NCI-H187 treated with DMSO at 0.1 percent for 48 hours (cell line): ENCODE measurements around the gene TATDN3.
A peak's percentile ranks its signal among the peaks of the same experiment; 100 is the strongest.
"Not testable (repeated sequence)": the region's sequence is repeated elsewhere in the genome, so short reads cannot be mapped to it uniquely, and the experiment has no call there.

Experiments used
- DNase-seq: peaks from one replicate; lab custom pipeline; 2025; lab: John Stamatoyannopoulos, UW

Gene TATDN3, protein sequence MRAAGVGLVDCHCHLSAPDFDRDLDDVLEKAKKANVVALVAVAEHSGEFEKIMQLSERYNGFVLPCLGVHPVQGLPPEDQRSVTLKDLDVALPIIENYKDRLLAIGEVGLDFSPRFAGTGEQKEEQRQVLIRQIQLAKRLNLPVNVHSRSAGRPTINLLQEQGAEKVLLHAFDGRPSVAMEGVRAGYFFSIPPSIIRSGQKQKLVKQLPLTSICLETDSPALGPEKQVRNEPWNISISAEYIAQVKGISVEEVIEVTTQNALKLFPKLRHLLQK

GRCh38 chr1:212791676-212792395, at the start of gene TATDN3, which contains the start of gene NSL1:
TATDN3 (plus strand) TSS chr1:212791894; CDS start chr1:212791922, 28 bp downstream.
NSL1 (minus strand) TSS chr1:212791777; CDS start chr1:212791763, 14 bp downstream.
- peak; percentile 1 for DNase-seq

DNA sequence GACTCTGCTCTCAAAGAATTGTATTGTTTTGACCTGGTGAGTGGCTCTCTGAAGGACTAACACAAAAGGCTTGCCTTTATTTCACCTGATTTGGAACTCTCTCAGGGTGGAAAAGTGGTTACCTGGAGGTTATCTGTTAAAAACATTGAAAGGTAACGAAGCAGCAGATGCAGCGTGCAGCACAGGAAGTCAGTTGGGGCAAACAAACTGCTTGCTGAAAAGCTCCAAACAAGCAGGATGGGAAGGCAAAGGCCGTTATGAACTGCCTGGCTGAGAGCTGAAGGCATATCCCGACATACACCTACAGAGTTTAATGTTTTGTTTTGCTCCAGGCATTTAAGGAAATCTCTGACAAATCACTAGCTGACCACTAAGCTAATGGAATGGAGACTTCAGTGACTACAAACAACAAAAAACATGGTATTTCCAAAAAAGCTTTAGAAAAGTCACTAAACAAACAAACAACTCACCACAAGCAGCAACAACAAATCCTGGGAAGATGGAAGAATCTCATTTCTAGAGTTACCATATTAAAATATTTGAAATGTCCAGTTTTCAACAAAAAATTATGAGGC, 47.7 kb upstream of the TATDN3 start:
- DNase-seq: no peak

- no peak for DNase-seq
These were observed 46.4 kb upstream of the TATDN3 start for GRCh38 chr1:212745303-212745702.

DNA sequence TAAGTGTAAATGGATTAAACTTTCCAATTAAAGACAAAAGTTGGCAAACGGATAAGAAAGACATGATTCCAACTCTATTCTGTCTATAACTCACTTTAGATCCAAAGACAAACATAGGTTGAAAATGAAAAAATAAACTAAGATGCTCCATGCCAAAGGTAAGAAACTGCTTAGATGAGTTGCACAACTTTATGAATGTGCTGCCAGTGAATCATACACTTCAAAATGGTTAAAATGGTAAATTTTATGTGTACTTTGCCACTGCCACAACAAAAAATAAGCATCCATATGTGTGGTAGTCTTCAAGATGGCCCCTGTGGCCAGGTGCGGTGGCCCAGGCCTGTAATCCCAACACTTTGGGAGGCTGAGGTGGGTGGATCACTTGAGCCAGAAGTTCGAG, 45.1 kb upstream of the TATDN3 start:
- no peak for DNase-seq

GRCh38 chr1:212749821-212750535, 41.7 kb upstream of the TATDN3 start:
- DNase-seq: no peak

DNA sequence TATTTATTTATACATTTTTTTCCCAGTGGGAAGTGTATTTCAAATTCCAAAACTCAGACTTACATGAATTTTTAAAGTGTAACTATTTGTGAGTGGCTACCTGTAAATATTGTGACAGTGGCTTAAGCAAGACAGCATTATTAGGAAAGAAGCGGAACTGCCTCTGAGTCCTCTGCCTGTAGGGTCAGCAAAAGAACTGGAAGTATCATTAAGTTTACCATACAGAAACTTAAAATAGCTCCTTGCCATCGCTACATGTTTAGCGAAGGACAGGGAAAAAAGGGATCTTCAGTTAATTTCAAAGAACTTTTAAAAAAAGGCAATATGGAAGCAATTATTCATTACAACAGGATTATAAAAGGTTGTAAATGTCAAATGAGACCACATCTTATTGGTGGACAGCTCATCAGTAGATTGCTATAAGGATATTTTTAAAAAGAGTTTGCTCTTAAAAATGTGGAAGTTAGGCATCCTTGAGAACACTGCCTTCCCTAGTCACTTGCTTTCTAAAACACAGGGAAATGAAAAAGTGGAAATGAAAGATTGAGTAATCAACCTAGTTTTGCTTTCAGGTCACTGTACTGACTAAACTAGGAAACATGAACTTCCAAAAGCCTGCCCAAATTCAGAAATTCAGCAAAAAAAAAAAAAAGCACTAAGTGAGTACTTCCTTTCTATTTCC, 39.3 kb upstream of the TATDN3 start:
- no peak for DNase-seq

DNA sequence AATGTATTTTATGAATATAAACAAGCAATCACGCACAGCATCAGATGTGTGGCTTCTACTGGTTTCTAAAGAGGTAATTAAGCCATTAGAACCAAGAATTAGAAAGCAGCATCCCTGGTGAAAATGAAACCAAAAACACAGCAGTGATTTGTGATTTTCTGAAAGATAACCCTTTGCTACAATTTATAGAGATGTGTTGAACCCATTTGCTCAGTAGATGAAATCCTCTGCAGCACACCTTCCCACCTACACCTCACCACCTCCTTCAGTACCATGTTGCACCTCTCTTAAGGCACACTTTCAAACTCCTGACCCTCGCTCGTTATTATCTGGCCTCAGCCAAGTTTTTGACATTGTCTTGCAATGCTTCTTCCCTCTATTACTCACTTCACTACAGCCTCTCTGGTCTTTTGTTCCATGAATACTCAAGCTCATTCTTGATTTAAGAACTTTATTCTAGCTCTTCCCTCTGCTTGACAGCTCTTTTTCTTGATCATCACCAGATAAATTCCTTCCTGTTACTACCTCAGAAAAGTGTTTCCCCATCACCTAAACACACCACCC, 38.7 kb upstream of the TATDN3 start:
- DNase-seq: no peak

GRCh38 chr1:212753749-212754148, 37.9 kb upstream of the TATDN3 start:
- DNase-seq: no peak

- DNase-seq: no peak
These were observed 37.5 kb upstream of the TATDN3 start for GRCh38 chr1:212754193-212754592.

GRCh38 chr1:212754680-212755079, 37.0 kb upstream of the TATDN3 start:
- no peak for DNase-seq

GRCh38 chr1:212759683-212760082, 32.0 kb upstream of the TATDN3 start:
- no peak for DNase-seq

GRCh38 chr1:212760126-212760823, 31.4 kb upstream of the TATDN3 start:
- DNase-seq: no peak

DNA sequence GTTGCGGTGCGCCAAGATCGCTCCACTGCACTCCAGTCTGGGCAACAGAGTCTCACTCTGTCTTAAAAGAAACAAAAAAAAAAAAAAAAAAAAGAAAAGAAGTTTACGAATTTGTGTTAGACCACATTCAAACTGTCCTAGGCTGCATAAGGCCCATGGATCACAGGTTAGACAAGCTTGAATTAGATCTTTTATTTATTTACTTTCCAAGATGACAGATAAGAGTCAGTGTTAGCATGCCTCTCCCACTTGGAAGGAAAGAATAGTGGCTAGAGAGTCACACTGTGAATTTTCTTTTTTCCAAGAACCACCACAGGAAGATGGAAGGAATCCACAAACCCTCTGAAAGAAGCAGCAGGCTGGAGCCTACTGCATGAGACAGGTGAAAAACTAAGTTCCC, 29.5 kb upstream of the TATDN3 start:
- no peak for DNase-seq

DNA sequence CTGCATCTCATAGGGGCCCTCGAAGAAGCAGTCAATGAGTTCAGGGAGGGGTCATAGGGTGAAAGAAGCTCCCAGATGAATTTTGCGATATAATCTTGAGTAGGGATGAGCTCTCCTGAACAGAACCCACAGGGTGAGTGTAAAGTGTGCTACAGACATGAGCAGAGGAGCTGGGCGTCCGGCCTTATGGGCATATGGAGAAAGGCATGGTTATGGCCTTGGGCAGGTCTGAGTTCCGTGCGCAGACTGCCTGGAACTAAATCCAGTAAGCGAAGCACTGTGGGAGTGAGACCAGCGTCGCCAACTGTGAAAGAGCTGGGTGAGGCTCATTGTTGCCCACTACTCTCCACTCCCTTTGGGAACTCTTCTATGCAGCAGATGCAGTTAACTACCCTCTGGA, 28.9 kb upstream of the TATDN3 start:
- no peak for DNase-seq

DNA sequence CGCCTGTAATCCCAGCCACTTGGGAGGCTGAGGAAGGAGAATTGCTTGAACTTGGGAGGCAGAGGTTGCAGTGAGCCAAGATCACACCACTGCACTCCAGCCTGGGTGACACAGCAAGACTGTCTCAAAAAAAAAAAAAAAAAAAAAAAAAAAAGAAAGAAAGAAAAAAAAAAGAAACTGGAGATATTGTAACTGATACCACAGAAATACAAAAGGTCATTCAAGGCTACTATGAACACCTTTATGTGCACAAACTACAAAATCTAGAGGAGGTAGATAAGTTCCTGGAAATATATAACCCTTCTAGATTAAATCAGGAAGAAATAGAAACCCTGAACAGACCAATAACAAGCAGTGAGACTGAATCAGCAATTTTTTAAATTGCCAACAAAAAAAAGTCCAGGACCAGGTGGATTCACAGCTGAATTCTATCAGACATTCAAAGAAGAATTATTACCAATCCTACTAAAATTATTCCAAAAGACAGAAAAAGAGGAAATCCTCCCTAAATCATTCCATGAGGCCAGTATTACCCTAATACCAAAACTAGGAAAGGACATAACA, 26.9 kb upstream of the TATDN3 start:
- DNase-seq: not testable (repeated sequence)

DNA sequence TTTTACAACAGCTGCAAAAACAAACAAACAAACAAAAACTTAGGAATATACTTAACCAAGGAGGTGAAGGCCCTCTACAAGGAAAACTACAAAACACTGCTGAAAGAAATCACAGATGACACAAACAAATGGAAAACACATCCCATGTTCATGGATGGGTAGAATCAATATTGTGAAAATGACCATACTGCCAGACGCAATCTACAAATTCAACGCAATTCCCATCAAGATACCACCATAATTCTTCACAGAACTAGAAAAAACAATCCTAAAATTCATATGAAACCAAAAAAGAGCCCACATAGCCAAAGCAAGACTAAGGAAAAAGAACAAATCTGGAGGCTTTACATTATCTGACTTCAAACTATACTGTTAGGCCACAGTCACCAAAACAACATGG, 24.9 kb upstream of the TATDN3 start:
- not testable (repeated sequence) for DNase-seq

- DNase-seq: no peak
These were observed 22.1 kb upstream of the TATDN3 start for GRCh38 chr1:212769459-212770167.

- no peak for DNase-seq
These were observed 20.4 kb upstream of the TATDN3 start for GRCh38 chr1:212771341-212771740.

DNA sequence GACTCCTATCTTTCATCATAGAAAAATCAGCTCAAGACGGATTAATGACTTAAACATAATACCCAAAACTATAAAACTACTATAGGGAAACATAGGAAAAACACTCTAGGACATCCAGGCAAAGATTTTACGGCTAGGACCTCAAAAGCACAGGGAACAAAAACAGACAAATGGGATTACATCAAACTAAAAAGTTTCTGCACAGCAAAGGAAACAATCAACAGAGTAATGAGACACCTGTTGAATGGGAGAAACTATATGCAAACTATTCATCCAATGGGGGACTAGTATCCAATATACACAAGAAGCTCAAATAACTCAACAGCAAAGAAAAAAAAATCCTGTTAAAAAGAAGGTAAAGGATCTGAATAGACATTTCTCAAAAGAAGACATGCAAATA, 18.7 kb upstream of the TATDN3 start:
- DNase-seq: no peak

GRCh38 chr1:212774584-212774983, 17.1 kb upstream of the TATDN3 start:
- DNase-seq: no peak
